GM19452 (cell line): ENCODE data around the gene ACOX3.
"Not testable (repeated sequence)": the region's sequence is repeated elsewhere in the genome, so short reads cannot be mapped to it uniquely, and the experiment has no call there.

ENCODE experiments used
- ATAC-seq: cut with Tn5 transposase; IDR thresholded peaks from one replicate; pipeline ENCODE4 v1.9.1; 2021; ENCODE audit not compliant: unreplicated experiment

The ACOX3 gene

DNA sequence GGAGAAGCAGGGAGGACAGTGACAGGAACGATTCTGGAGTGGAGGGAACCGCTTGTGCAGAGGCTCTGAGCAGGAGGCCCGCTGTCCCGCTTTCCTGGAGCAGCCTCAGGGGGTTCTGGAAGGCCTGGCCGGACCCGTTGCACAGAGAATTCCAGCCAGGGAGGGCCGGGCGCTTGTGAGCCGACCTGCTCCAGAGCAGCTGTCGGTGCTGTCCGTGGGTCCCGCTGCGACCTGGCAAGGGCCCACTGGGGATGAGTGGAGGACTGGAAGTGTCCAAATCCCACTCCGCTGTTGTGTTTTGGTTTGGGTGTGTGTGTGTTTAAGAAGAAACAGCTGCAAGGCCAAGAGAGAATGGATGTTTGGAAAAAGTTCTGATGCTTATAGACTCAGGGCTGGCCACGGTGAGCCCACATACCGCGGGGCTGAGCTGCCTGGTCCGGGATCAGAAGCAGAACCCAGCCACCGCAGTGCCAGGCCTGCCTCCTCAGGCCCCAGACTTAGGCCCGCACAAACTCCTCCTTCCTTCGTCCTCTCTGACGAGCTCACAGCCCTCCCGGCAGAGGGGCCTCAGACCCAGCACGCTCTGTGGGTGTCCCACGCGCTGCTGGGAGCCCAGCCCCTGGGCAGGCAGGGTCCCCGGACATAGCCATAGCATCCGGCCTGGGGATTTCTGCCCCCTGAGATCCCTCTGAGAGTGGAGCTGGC is 97.1 kb downstream of the ACOX3 start:
- ATAC-seq, result no peak

DNA sequence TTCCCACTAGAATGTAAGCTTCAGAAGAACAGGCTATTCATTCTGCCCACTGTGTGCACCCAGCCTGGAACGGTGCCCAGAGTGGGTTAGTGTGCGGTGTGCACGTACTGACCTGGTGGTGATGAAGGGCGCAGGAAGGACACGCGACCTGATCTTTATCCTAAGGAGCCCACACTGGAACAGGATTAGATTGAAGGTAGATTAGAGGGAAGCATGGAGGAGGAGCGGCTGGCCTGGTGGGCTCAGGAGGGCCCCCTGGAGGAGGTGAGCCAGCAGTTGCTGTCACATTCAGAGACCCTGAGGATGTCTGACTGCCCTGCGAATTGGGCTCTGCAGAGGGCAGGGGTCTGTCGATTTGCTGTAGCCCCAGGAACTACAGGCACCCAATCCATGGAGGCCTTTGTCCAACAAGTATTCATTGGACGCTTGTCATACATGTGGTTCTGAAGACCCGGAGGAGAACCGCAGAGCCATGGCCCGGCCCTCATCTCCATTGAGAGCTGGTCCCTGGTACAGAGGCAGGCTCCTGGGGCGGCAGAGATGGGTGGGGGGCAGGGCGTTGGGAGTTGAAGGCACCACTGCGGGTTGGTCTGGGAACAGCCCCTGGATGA is 97.8 kb downstream of the ACOX3 start:
- ATAC-seq, result no peak

DNA sequence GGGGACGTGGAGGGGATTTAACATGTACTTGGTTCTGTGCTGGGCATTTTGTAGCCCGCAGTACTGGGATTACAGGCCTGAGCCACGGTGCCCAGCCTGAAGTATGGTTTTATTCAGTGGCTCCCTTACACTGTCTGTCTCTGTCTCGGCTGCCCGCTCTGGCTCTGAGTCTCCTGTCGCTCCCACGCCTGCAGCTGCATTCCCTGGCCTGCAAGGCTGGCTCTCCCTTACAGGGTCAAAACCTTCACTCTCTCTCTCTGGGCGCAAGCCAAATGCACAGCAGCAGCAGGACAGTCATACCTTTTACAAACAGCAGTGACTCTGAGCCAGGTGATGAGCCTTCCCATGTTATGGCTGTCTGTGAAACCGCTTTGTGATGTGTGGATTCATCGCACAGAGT is 98.8 kb downstream of the ACOX3 start:
- ATAC-seq, result no peak

DNA sequence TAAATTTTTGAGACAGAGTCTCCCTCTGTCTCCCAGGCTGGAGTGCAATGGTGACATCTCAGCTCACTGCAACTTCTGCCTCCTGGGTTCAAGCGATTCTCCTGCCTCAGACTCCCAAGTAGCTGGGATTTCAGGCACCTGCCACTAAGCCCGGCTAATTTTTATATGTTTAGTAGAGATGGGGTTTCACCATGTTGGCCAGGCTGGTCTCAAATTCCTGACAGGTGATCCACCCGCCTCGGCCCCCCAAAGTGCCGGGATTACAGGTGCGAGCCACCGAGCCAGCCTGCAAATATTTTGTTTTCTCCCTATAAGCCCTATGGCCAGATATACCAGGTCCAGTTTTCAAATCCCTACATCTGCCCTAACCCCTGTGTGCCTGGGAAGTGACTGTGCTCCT is 99.2 kb downstream of the ACOX3 start:
- not testable (repeated sequence) for ATAC-seq

DNA sequence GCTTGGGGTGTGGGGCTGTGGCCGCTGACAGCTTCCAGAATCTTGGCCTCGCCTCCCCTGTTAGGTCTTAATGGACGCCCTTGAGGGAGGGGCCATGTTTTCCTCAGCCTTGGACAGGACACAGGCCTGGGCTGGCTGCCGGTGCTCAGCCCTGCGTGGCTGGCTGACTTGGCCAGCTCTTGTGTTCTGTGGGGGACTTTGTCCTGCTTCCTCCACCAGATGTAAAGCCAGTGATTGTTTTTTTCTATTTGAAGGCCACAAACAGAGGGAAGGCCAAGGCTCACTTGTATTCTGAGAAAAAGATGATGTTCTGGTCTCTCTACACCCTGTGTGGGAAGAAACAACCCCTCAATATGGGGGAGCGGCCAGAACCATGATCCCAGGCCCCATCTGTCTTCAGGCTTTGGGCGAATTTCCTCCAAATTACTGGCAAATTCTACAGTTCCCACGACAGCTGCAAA is 99.7 kb downstream of the ACOX3 start:
- ATAC-seq, result no peak

DNA sequence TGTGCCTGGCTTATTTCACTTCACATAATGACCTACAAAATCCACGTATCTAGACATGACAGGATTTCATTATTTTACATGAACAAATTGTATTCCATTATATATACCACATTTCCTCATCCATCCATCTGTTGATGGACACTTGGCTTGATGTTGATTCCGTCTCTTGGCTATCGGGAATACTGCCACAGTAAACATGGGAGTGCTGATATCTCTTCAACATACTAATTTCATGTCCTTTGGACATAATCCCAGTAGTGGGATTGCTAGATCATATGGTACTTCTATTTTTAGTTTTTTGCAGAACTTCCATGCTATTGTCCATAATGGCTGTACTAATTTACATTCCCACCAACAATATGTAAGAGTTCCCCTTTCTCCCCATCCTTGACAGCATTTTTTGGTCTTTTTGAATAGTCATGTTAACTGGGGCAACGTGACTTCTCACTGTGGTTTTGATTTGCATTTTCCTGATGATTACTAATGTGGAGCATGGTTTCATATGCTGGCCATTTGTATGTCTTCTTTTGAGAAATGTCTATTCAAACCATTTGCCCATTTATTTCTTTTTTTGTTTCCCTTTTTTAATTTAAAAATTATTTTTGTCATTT is 102.1 kb downstream of the ACOX3 start:
- ATAC-seq, result no peak

DNA sequence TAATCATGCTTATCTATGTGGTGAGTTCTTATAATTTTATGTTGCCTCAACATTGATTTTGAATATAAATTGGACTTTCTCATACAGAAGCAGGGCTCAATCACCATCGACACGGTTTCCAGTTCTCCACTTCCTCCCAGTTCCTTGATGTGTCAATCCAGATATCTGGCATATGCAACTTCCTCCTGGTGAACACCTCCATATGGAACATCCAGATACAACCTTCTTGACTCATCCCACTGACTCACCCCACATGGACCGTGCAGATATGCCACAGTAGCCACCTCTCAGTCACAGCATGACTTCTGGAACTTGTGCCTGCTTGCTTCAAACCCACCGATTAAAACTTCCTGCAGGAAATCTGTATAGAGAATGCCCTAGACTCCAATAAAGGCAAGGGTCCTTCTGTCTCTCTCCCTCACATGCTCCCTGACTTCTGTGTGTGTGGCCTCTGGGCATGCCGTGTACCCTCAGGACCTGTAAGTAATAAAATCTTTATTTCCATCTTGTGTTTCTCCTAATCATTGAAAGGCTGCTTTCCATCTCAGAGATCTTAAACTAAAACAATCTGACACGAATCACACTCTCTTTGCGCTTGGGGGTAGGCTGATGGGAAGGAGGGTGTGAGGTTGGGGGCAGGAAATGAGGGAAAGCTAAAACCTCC is 104.0 kb downstream of the ACOX3 start:
- ATAC-seq, result no peak

DNA sequence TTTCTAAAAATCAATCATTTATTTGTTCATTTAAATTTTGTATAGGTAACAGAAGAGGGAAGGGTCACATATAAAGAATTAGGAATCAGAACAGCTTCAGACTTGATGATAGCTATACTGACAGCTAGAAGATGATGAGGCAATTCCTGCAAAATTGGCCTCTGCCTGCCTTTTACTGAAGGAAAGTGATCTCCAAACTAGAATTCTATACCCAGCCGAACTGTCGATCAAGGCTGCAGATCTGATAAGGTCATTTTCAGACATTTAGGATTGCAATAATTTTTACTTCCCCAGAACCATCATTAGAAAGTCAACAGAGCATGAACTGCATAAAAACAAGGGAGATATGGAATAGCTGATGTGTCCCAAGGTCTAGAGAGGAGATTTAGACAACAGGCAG is 104.7 kb downstream of the ACOX3 start:
- ATAC-seq, result no peak

DNA sequence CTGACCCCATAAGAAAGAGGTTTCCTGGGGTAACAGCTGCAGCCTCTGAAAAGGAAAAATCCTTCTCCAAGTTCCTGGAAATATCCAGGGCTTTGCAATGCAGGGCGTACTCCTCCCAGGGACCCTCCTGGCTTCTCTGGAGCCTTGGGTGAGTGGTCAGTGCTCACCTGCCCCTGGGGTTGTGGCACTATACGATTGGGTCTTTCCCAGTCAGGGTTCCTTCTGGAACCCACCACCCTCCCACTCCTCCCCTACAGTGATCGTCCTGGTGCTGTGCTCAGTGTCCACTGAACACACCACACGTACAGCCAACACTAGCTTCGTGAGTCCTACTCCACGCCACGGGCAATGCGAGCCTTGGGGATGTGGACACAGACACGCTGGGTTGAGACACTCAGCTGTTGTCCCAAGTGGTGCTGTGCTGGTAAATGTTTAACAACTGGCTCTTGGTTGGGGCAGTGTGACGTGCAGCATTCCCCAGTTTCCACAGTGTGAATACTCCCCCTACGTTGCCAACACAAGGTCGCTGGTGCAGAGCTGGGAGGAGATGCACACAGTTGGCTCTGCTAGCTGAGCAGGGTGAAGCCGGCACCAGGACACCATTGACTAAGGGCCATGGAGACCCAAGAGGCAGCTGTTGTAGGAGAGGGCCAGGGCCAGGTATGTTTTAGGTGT is 105.6 kb downstream of the ACOX3 start:
- no peak for ATAC-seq

DNA sequence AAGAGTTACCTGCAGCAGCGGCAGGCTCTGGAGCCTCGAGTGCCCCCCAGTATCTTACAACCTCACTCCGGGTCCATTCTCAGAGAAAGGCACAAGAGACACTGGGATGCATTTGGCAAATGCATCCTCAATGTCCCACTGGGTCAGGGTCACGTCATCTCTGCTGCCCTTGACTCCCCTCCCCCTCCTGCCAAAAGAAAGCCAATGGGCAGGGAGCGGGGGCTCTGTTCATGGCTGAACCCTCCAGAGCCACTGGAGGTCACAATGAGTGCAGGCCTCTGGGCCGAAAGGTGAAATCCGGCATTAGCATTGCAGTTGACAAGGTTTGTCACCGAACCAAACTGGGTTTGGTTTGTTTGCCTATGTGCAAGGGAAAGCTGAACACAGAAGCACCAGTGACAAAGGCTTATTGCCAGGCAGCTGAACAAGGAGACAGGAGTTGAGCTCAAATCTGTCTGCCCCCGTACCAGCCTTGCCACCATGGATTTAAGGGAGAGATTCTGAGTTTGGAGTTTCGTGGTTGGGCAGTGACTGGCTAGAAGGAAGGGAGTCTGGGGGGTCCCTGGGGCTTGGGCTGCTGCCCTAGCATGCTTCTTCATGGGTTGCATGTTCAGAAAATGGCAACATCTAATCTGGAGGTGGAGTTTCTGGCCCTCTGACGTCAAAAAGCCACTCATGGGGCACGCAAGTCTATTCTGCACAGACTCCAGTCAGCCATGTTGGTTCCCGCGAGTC is 106.6 kb downstream of the ACOX3 start:
- ATAC-seq, result no peak

DNA sequence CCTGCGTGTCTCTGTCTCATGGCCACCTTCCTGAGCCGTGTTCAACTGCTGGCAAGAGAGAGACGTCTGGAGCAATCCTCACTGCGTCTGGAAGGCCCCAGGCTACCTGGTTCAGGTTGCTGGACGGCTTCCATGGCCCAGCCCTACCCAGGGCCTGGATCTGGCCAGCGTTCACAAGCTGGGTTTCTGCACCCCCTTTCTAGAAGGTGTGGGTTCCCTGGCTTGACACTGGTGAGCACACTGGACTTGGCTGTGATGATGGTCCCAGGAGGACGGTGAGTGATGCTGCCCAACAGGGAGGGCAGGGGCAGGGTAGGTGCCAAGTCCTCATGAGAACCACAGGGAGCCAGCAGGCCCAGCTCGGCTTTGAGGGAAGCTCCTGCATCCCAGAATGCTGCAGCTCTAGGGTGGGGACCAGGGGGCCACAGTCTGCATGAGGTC is 107.6 kb downstream of the ACOX3 start:
- ATAC-seq, result no peak

DNA sequence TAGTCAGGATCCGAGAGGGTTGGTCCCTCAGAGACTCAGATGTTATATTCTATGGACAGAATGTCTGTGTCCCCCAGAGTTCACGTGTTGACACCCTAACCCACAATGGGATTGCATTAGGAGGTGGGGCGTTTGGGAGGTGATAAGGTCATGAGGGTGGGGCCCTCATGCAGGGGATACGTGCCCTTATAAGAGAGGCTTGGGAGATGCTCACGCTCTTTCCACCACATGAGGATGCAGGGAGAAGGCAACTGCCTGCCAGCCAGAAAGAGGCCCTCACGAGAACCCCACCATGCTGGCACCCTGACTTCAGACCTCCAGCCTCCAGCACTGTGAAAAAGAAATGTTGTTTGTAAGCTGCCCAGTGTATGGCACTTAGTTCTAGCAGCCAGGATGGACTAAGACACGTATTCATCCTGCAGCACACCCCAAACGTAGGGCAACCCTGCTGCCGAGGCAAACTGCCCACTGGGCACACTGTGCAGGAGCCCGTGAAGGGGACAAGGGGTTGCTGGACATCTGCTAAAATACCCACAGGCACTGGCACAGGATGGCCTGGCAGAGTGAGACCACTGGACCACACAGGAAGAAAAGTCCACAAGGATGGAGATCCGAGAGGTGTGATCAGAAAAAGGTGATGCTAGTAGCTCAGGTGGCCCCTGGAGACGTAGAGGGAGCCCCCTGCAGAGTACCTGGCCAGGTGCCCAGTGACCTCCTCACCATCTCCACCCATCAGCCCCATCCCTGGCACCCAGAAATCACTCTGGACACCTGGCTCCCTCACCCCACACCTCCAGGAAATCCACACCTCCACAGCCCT is 108.3 kb downstream of the ACOX3 start:
- ATAC-seq, result no peak

DNA sequence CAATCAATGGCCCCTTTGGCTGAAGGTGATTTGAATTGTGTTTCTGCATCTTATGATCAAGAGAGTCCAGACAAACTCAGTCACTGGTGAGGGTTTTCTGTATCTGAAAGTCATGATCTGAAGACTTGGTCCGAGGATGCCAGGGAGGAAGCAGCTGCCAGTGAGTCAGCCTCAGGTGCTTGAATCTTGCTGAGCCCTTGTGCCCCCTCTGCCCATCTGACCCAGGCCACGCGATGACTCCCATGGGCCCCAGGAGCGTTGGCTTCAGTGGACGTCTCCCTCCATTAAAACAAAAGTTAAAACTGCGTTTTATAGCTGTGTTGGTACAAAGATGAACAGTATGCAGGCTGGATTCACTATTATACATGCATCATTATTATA is 109.0 kb downstream of the ACOX3 start:
- no peak for ATAC-seq

DNA sequence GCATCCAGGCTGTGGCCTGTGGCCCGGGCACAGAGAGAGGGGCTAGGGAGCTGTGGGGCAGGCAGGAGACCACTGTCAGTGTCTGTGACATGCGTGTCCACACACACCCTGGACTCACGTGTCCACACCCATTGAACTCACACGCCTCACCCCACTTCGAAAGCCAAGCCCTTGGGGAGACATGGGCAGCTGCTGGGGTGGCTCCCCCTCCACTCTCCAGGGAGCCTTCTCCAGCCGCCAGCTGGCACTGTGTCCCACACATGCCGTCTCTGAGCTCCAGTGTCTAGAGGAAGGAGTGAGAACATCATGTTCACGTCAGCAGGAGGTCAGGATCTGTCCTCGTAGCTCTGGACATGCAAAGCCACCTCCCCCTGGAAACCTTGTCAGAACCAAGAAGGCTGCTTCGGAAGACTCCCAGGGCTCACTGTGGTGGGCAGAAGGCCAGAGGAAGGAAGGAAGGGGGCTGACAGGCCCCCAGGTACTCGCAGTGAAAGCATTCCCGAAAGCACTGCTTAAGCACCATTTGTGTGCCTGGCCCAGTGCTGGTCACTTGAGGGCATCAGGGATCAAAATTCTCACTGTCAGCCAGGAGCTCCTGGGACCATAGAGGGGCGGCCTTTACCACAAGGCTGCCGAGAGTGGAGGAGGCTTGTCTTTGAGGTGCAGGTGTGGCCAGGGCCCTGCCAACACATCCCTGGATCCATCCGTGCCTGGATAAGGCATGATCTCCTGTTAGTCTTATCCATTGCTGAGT is 109.5 kb downstream of the ACOX3 start:
- no peak for ATAC-seq

DNA sequence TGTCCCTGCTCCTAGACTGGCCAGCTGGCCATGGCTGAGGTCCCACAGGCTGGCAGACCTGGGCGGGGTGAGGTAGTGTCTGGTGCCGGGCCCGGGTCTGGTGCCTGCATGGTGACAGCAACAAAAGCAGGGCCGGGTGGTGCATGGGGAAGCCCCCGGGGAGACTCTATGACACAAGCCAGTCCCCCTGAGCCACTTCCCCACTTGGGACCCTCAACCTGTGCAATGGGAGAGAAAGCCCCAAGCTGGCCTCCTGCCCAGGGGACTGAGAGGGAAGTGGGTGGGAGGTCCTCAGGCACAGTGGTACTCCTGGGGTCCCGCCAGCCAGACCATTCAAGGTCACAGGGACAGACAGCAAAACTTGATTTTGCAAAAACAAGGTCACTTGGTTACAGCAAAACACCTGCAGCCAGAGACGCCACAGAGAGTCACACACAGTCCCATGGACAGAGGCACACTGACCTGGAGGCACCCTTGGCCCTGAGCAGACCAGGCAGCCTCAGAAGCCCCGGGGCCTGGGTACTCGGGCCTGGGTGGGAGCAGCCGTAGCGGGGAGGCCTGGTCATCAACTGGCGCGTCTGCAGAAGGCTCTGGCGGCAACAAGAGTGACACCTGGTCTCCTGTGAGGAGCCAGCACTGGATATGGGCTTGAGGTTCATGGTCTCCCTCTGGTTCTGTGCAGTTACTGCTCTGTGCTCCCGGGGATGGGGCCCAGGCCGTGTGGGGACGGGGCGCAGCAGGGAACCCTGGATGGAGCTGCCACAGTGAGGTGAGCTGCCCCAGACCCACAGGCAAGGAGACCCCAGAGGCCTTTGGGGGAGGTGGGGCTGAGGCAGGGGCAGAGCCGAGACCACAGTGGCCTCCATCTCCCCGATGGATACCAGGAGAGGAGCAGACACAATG is 110.4 kb downstream of the ACOX3 start:
- no peak for ATAC-seq

DNA sequence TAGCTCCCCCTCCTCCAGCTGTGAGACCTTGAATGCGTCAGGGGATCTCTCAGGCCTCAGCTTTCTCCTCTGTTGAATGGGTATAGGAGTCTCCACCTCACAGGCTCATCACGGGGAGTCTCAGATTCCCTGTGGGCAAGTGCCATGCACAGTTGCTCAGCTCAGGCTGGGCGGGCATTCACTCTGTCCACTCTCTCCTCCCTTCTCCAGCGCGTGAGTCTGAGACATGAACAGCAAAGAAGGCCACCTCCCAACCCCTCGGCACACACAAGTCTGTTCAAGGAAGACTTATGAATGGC is 111.0 kb downstream of the ACOX3 start:
- no peak for ATAC-seq

DNA sequence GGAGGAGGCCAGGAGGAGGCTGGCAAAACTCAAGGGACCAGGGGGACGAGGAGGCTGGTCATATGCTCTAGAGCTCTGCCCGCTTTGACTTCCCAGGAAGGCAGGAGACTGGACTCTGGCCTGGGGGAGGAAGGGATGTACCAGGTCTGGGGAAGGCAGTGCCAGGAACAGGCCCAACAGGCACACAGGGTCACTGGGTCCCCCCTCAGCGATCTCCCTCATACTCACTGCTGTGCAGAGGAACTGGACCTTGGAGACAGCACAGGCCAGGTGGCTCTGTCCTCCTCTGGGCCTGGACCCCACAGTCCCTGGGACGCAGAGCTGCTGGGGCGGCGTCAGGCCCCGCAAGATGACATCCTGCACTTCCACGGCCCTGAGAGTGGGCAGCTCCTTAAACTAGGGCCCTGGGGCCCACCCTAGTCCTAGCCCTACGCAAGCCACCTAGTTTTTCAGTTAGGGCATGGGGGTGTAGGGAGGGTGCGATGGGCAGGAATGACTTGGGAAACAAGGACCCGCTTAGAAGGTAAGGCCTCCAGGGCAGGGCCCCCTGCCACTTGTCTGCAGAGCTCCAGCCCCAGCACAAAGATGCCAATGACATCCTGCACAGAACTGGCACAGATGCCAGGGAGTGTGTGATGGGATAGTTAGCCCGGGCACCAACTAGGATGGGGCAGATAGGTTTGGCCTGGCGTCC is 111.5 kb downstream of the ACOX3 start:
- no peak for ATAC-seq

DNA sequence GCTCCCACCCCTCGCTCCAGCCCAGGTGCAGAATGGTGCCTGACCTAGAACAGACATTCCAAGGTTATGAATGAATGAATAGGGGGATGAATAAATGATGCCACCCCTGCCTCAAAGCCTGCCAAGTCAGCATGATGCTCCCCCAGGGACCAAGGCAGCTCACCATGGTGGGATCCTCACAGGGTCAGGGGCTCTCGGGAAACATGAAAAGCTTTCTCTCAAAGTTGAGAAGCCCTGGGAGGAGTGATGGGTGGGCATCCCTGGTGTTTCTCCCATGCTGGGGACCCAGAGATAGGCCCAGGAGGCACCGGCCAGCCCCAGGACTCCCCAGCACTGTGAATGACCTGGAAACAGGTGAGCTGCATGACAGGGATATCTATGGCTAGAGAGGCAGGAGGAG is 112.1 kb downstream of the ACOX3 start:
- no peak for ATAC-seq
